ENCODE results near the gene UNC93B1. TPM values are rescaled to one million over a fixed set of nuclear protein-coding genes. Genes with fewer than 3 reads are reported as not detected.
A peak's percentile ranks its signal among the peaks of the same experiment; 100 is the strongest.

UNC93B1 gene
- total RNA-seq = 10 to 100 TPM; 16.3 to 16.7 TPM

- CTCF ChIA-PET = interaction anchor here (0.8 kb wide), 1 partner anchor 10 kb away, joined by 4 read pairs; no protein-coding TSS in a partner anchor
- intact Hi-C loops (cut with DNase I, micrococcal nuclease) = loop anchor here (1.0 to 10.0 kb wide), 7 partner anchors 26 to 762 kb away; partner anchors contain the start of genes TCIRG1 (in 2 of the 2), KMT5B (in 1 of the 2) and NDUFS8 (in 1 of the 2)
- H3K9me3 Mint-ChIP-seq (ENCODE audit: low read depth) = no peaks in the 10 kb centered on the region
Observed at GRCh38 chr11:68003846-68004550, at the start of gene UNC93B1. TSS of gene UNC93B1 (minus strand) at chr11:68004097. CDS start at chr11:68004043, 54 bp downstream.

GRCh38 chr11:68053117-68053516, 49.2 kb upstream of the UNC93B1 start:
- H3K27me3 Mint-ChIP-seq = no peaks in the 10 kb centered on the region
- POLR2A ChIA-PET = no interaction called here
- ATAC-seq (no peak), DNase-seq (no peak)
- CTCF ChIA-PET = no interaction called here
- H3K4me1 Mint-ChIP-seq = peaks cover 2% of the 10 kb centered on the region
- peak overlapping the region; percentile 31 for H3K27ac Mint-ChIP-seq
- H3K9me3 Mint-ChIP-seq (ENCODE audit: low read depth) = no peaks in the 10 kb centered on the region
- intact Hi-C loops (cut with DNase I, micrococcal nuclease) = no loop called here
- H3K4me3 Mint-ChIP-seq = no peak overlapping the region
- H3K36me3 Mint-ChIP-seq (ENCODE audit: low read depth) = peaks cover 17% of the 10 kb centered on the region

More at GRCh38 chr11:68003846-68004550, at the start of gene UNC93B1:
- H3K27me3 Mint-ChIP-seq = no peaks in the 10 kb centered on the region
- peak; percentile 93 for DNase-seq
- H3K36me3 Mint-ChIP-seq (ENCODE audit: low read depth) = no peaks in the 10 kb centered on the region
- H3K4me1 Mint-ChIP-seq = peaks cover 15% of the 10 kb centered on the region
- peak; percentile 93 for ATAC-seq
- H3K27ac Mint-ChIP-seq = peak within 1 kb of the TSS; percentile 66
- POLR2A ChIA-PET = no interaction called here
- peak within 1 kb of the TSS; percentile 73 for H3K4me3 Mint-ChIP-seq

GRCh38 chr11:68052137-68052873, 48.4 kb upstream of the UNC93B1 start:
- ATAC-seq (no peak), DNase-seq (no peak)
- H3K4me3 Mint-ChIP-seq = no peak overlapping the region
- POLR2A ChIA-PET = no interaction called here
- no peaks in the 10 kb centered on the region for H3K9me3 Mint-ChIP-seq (ENCODE audit: low read depth)
- no peak overlapping the region for H3K27ac Mint-ChIP-seq
- intact Hi-C loops (cut with DNase I, micrococcal nuclease) = no loop called here
- H3K36me3 Mint-ChIP-seq (ENCODE audit: low read depth) = peaks cover 20% of the 10 kb centered on the region
- H3K4me1 Mint-ChIP-seq = peaks cover 2% of the 10 kb centered on the region
- CTCF ChIA-PET = no interaction called here
- no peaks in the 10 kb centered on the region for H3K27me3 Mint-ChIP-seq

- no peak for ATAC-seq
- Mint-ChIP-seq H3K9me3 (ENCODE audit: low read depth) (no peaks in the 10 kb centered on the region), H3K4me3 (no peak overlapping the region), H3K36me3 (ENCODE audit: low read depth) (peaks cover 21% of the 10 kb centered on the region), H3K27ac (no peak overlapping the region), H3K27me3 (no peaks in the 10 kb centered on the region), H3K4me1 (peaks cover 2% of the 10 kb centered on the region)
- ChIA-PET CTCF (no interaction called here), POLR2A (interaction anchor here (0.6 to 0.7 kb wide), 2 partner anchors 10 to 89 kb away, joined by 3 read pairs; no protein-coding TSS in a partner anchor)
- intact Hi-C loops (cut with DNase I, micrococcal nuclease) = no loop called here
- DNase-seq = no peak
Observed at GRCh38 chr11:68051191-68052136, 47.6 kb upstream of the UNC93B1 start.

GRCh38 chr11:68050371-68050841, 46.5 kb upstream of the UNC93B1 start:
- no peak for DNase-seq
- Mint-ChIP-seq H3K27ac (no peak overlapping the region), H3K4me3 (no peak overlapping the region), H3K27me3 (no peaks in the 10 kb centered on the region), H3K36me3 (ENCODE audit: low read depth) (peaks cover 21% of the 10 kb centered on the region), H3K9me3 (ENCODE audit: low read depth) (no peaks in the 10 kb centered on the region), H3K4me1 (no peaks in the 10 kb centered on the region)
- CTCF ChIA-PET = no interaction called here
- ATAC-seq = no peak
- intact Hi-C loops (cut with DNase I, micrococcal nuclease) = no loop called here
- POLR2A ChIA-PET = no interaction called here

GRCh38 chr11:68049509-68050370, 45.8 kb upstream of the UNC93B1 start:
- H3K9me3 Mint-ChIP-seq (ENCODE audit: low read depth) = no peaks in the 10 kb centered on the region
- H3K36me3 Mint-ChIP-seq (ENCODE audit: low read depth) = peaks cover 21% of the 10 kb centered on the region
- H3K4me1 Mint-ChIP-seq = no peaks in the 10 kb centered on the region
- H3K4me3 Mint-ChIP-seq = no peak overlapping the region
- POLR2A ChIA-PET = no interaction called here
- H3K27ac Mint-ChIP-seq = no peak overlapping the region
- ATAC-seq (no peak), DNase-seq (no peak)
- H3K27me3 Mint-ChIP-seq = no peaks in the 10 kb centered on the region
- CTCF ChIA-PET = no interaction called here
- intact Hi-C loops (cut with DNase I, micrococcal nuclease) = no loop called here

- Mint-ChIP-seq H3K36me3 (ENCODE audit: low read depth) (peaks cover 21% of the 10 kb centered on the region), H3K4me1 (no peaks in the 10 kb centered on the region), H3K27ac (no peak overlapping the region), H3K27me3 (no peaks in the 10 kb centered on the region), H3K4me3 (no peak overlapping the region), H3K9me3 (ENCODE audit: low read depth) (no peaks in the 10 kb centered on the region)
- DNase-seq = no peak
- ATAC-seq = no peak
- ChIA-PET POLR2A (no interaction called here), CTCF (no interaction called here)
- intact Hi-C loops (cut with DNase I, micrococcal nuclease) = no loop called here
Observed at GRCh38 chr11:68048681-68049508, 45.0 kb upstream of the UNC93B1 start.

GRCh38 chr11:68047437-68048290, 43.8 kb upstream of the UNC93B1 start:
- POLR2A ChIA-PET = no interaction called here
- H3K4me3 Mint-ChIP-seq = no peak overlapping the region

GRCh38 chr11:68044898-68045351, 41.0 kb upstream of the UNC93B1 start:
- ATAC-seq (no peak), DNase-seq (no peak)
- Mint-ChIP-seq H3K27ac (no peak overlapping the region), H3K4me3 (no peak overlapping the region), H3K4me1 (peaks cover 6% of the 10 kb centered on the region), H3K9me3 (ENCODE audit: low read depth) (no peaks in the 10 kb centered on the region), H3K27me3 (no peaks in the 10 kb centered on the region), H3K36me3 (ENCODE audit: low read depth) (peaks cover 12% of the 10 kb centered on the region)
- CTCF ChIA-PET = no interaction called here
- intact Hi-C loops (cut with DNase I, micrococcal nuclease) = no loop called here
- POLR2A ChIA-PET = no interaction called here

More at GRCh38 chr11:68047437-68048290, 43.8 kb upstream of the UNC93B1 start:
- H3K27me3 Mint-ChIP-seq = no peaks in the 10 kb centered on the region
- ATAC-seq (no peak), DNase-seq (peak; percentile 3)
- H3K9me3 Mint-ChIP-seq (ENCODE audit: low read depth) = no peaks in the 10 kb centered on the region
- H3K36me3 Mint-ChIP-seq (ENCODE audit: low read depth) = peaks cover 17% of the 10 kb centered on the region
- intact Hi-C loops (cut with DNase I, micrococcal nuclease) = no loop called here
- H3K4me1 Mint-ChIP-seq = no peaks in the 10 kb centered on the region
- H3K27ac Mint-ChIP-seq = no peak overlapping the region
- CTCF ChIA-PET = no interaction called here
